OCI-LY1 (cell line): ENCODE results near the gene ENTREP3.

Experiments used
- H2AFZ ChIP-seq: fragments of 200-600 bp; sonication (generic), shearing (Covaris generic); 2 replicates; pipeline ENCODE4 v1.6.0; 2014; ENCODE audit warnings: antibody characterized with exemption, mild to moderate bottlenecking, low read length
- H3F3A ChIP-seq: fragments of 200-600 bp; sonication (generic), shearing (Covaris generic); 2 replicates; pipeline ENCODE4 v1.6.0; 2014; ENCODE audit warnings: mild to moderate bottlenecking, antibody characterized with exemption, low read length, moderate library complexity; ENCODE audit not compliant: insufficient read depth
- H3K27ac ChIP-seq: fragments of 200-600 bp; sonication (generic); 2 replicates; pipeline ENCODE4 v1.5.1; 2014; ENCODE audit warnings: low read length, mixed run types, mild to moderate bottlenecking, low read depth; ENCODE audit not compliant: poor library complexity, severe bottlenecking
- H3K27me3 ChIP-seq: fragments of 200-600 bp; sonication (generic); 2 replicates; pipeline ENCODE4 v1.6.0; 2014; ENCODE audit warnings: antibody characterized with exemption, mild to moderate bottlenecking, low read length, moderate library complexity; ENCODE audit not compliant: insufficient read depth
- H3K36me3 ChIP-seq: fragments of 200-600 bp; sonication (generic); 2 replicates; pipeline ENCODE4 v1.6.1; 2014; ENCODE audit warnings: mild to moderate bottlenecking, antibody characterized with exemption, low read length, moderate library complexity, mixed read lengths; ENCODE audit not compliant: insufficient read depth
- H3K4me1 ChIP-seq: fragments of 200-600 bp; sonication (generic); 2 replicates; pipeline ENCODE4 v1.5.1; 2014; ENCODE audit warnings: mild to moderate bottlenecking, low read length, moderate library complexity; ENCODE audit not compliant: insufficient read depth, severe bottlenecking
- H3K4me2 ChIP-seq: fragments of 200-600 bp; sonication (generic), shearing (Covaris generic); 2 replicates; pipeline ENCODE4 v1.6.1; 2014; ENCODE audit warnings: low read length
- H3K4me3 ChIP-seq: fragments of 200-600 bp; sonication (generic); 2 replicates; pipeline ENCODE4 v1.5.1; 2014; ENCODE audit warnings: low read length, low read depth, mild to moderate bottlenecking, mixed read lengths; ENCODE audit not compliant: poor library complexity, severe bottlenecking
- H3K79me2 ChIP-seq: fragments of 200-600 bp; shearing (Covaris generic); 2 replicates; pipeline ENCODE4 v1.6.1; 2016; ENCODE audit warnings: mixed run types, low read length, mixed read lengths; ENCODE audit not compliant: insufficient read depth
- H3K9ac ChIP-seq: fragments of 200-600 bp; sonication (generic), shearing (Covaris generic); 2 replicates; pipeline ENCODE4 v1.6.1; 2014; ENCODE audit warnings: mild to moderate bottlenecking, low read length, mixed read lengths
- H3K9me2 ChIP-seq: fragments of 200-600 bp; sonication (generic), shearing (Covaris generic); 2 replicates; pipeline ENCODE4 v1.6.1; 2014; ENCODE audit warnings: low read depth, mild to moderate bottlenecking, low read length, mixed read lengths
- H3K9me3 ChIP-seq: fragments of 200-600 bp; shearing (Covaris generic); 2 replicates; pipeline ENCODE4 v1.6.1; 2014; ENCODE audit warnings: low read length, mixed read lengths
- H4K20me1 ChIP-seq: fragments of 200-600 bp; sonication (generic), shearing (Covaris generic); 2 replicates; pipeline ENCODE4 v1.6.0; 2016; ENCODE audit warnings: mild to moderate bottlenecking, low read length; ENCODE audit not compliant: insufficient read depth
- CTCF ChIP-seq: fragments of 200-600 bp; sonication (generic), shearing (Covaris generic); IDR thresholded peaks from 2 replicates; pipeline ENCODE4 v1.5.1; 2017; ENCODE audit warnings: mild to moderate bottlenecking, antibody characterized with exemption, low read length, moderate library complexity, mixed read lengths
- EZH2 ChIP-seq: fragments of 200-600 bp; sonication (generic), shearing (Covaris generic); IDR thresholded peaks from 2 replicates; pipeline ENCODE4 v1.8.0; 2017; ENCODE audit warnings: borderline replicate concordance, mixed run types, mild to moderate bottlenecking, antibody characterized with exemption, low read length, moderate library complexity, mixed read lengths

ENTREP3 gene

GRCh38 chr1:155285063-155285462 lies 29.8 kb upstream of the ENTREP3 start:
- Histone ChIP-seq H3K27ac (no peak overlapping the region), H4K20me1 (no peaks in the 10 kb centered on the region), H3K9me3 (no peaks in the 10 kb centered on the region), H3K4me1 (no peaks in the 10 kb centered on the region), H3K36me3 (peaks cover 3% of the 10 kb centered on the region; the same call in 1 of the 2 replicates), H3K27me3 (no peaks in the 10 kb centered on the region), H3K79me2 (no peaks in the 10 kb centered on the region), H3K9me2 (no peaks in the 10 kb centered on the region), H3F3A (no peaks in the 10 kb centered on the region; the same call in 1 of the 2 replicates), H3K9ac (no peak overlapping the region), H3K4me3 (no peak overlapping the region), H2AFZ (no peak overlapping the region), H3K4me2 (no peak overlapping the region)
- TF ChIP-seq EZH2 (no peak), CTCF (no peak)

- Histone ChIP-seq H3K36me3 (peaks cover 3% of the 10 kb centered on the region; the same call in 1 of the 2 replicates), H3F3A (no peaks in the 10 kb centered on the region; the same call in 1 of the 2 replicates), H3K9me2 (no peaks in the 10 kb centered on the region), H3K4me1 (no peaks in the 10 kb centered on the region), H3K27me3 (no peaks in the 10 kb centered on the region), H3K27ac (no peak overlapping the region), H3K9me3 (no peaks in the 10 kb centered on the region), H2AFZ (no peak overlapping the region), H3K4me2 (no peak overlapping the region), H3K79me2 (no peaks in the 10 kb centered on the region), H3K4me3 (no peak overlapping the region), H4K20me1 (no peaks in the 10 kb centered on the region), H3K9ac (no peak overlapping the region)
- TF ChIP-seq EZH2 (no peak), CTCF (no peak)
These were observed 29.2 kb upstream of the ENTREP3 start for GRCh38 chr1:155284476-155284875.

DNA sequence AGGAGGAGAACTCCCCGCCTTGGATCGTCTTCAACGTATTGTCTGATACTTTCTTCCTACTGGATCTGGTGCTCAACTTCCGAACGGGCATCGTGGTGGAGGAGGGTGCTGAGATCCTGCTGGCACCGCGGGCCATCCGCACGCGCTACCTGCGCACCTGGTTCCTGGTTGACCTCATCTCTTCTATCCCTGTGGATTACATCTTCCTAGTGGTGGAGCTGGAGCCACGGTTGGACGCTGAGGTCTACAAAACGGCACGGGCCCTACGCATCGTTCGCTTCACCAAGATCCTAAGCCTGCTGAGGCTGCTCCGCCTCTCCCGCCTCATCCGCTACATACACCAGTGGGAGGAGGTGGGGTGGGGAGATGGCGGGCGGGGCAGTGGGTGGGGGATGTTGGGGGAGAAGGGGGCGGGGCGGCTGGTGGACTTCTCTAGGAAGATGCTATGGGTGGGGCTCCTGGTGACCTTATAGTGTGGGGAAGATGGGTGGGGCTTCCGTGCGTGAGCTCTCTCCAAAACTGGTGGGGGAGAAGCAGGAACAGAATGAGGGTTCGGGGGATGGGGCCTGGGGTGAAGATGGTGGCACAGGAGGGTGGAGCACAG lies 27.3 kb upstream of the ENTREP3 start:
- TF ChIP-seq EZH2 (no peak), CTCF (no peak)
- Histone ChIP-seq H3K79me2 (no peaks in the 10 kb centered on the region), H3K9ac (no peak overlapping the region)

More for the DNA sequence above, 27.3 kb upstream of the ENTREP3 start:
- Histone ChIP-seq H3K4me1 (peaks cover 14% of the 10 kb centered on the region), H3K4me2 (no peak overlapping the region), H3K9me3 (no peaks in the 10 kb centered on the region), H3F3A (no peaks in the 10 kb centered on the region; the same call in 1 of the 2 replicates), H2AFZ (no peak overlapping the region), H3K36me3 (peaks cover 3% of the 10 kb centered on the region; the same call in 1 of the 2 replicates), H3K27me3 (no peaks in the 10 kb centered on the region), H4K20me1 (no peaks in the 10 kb centered on the region), H3K27ac (no peak overlapping the region), H3K4me3 (no peak overlapping the region), H3K9me2 (no peaks in the 10 kb centered on the region)
